Measurements from ENCODE around the gene MANEA.
A peak's percentile ranks its signal among the peaks of the same experiment; 100 is the strongest.
"Not testable (repeated sequence)": the region's sequence is repeated elsewhere in the genome, so short reads cannot be mapped to it uniquely, and the experiment has no call there.

MANEA gene

DNA sequence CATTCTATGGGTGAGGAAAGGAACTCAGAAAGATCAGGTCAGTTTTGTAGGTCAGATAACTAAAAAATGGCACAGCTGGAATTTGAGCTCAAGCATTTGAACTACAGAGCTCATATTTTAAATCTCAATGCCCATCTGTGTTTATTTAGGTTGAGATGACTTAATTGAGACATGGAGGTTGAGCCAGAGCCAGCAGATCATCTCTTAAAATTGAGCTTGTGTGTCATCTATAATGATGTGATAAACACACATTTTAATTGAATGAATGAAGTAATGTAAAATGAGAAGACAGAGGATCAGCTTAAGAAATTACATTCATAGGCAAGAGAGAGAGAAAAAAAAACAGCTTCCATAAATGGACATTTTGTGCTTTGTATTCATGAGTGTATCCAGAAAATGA is 3.7 kb downstream of the MANEA start:
- DNase-seq (ENCODE audit: extremely low spot score, insufficient read length, low read depth) (no peak), FAIRE-seq (no peak)

DNA sequence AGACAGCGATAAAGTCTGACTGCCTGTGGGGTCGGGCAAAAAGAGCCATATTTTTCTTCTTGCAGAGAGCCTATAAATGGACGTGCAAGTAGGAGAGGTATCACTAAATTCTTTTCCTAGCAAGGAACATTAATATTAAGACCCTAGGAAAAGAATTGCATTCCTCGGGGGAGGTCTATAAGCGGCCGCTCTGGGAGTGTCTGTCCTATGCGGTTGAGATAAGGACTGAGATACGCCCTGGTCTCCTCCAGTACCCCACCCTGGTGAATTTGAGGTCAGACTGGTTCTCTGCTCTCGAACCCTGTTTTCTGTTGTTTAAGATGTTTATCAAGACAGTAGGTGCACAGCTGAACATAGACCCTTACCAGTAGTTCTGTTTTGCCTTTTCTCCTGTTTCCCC is 6.9 kb downstream of the MANEA start:
- FAIRE-seq; DNase-seq (ENCODE audit: extremely low spot score, insufficient read length, low read depth): not testable (repeated sequence)

DNA sequence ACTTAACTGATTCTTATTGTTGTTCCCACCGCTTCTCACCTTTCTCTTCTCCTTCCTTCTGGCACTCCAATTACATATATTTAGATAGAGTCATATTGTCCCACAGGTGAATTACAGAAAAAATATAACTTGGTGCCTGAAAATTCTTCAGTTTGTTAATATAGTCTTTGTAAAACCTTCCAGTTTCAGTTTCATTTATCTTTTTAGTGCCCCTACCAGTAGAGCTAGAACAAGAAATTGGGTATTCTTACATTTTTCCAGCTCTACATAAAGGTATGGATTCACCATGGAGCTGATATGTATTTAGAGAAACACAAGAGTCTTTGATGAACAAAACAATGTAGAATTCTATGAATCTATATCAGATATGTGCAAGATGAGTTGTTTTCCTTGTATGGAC is 10.7 kb downstream of the MANEA start:
- peak; percentile 31 for FAIRE-seq

DNA sequence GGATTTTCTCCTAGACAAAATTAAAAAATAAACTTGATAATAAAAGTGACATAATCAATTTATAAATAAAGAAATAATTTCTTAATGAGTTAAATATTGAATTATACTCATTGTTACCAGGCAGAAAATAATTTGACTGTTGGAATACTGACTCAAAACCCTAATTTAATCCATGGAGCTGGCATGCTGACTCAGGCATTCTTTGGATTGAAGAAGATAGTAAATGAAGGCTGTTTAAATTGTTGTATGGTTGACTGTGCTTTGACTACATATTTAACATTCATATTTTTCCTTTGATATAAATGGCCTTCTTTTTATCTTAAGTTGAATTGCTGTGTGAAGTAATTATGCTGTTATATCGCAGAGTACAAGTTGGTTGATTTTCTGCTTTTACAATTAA is 11.7 kb downstream of the MANEA start:
- FAIRE-seq: no peak

More for the DNA sequence above, 10.7 kb downstream of the MANEA start:
- no peak for DNase-seq (ENCODE audit: extremely low spot score, insufficient read length, low read depth)

DNA sequence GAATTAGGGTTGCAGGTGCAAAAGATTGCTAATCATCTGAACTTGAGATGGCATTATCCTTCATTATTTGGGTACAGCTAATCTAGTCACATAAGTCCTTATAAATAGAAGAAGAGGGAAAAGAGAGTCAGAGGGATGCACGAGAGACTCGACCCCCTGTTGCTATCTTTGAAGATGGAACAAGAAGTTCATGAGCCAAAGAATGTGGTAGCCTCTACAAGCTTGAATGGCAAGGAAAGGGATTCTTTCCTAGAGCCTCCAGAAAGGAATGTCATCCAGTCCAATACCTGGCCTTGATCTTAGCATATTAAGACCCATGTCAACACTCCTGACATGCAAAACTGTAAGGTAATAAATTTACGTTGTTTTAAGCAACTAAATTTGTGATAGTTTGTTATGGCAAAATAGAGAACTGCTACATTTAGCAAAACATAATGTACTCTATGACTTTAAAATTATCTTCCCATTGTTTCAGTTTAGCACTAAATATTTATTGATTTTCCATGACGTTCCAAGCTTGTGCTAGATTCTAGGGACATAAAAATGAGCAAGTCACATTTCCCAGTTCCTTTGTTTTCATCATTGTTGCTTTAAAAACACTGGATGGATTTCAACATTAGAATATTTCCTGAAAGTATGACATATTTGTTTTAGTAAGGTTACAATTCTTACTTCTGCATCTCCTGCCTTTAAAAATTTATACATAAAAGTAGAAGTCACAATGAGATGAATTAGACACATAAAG is 12.7 kb downstream of the MANEA start:
- FAIRE-seq (no peak), DNase-seq (ENCODE audit: extremely low spot score, insufficient read length, low read depth) (no peak)

More for the DNA sequence above, 11.7 kb downstream of the MANEA start:
- no peak for DNase-seq (ENCODE audit: extremely low spot score, insufficient read length, low read depth)

DNA sequence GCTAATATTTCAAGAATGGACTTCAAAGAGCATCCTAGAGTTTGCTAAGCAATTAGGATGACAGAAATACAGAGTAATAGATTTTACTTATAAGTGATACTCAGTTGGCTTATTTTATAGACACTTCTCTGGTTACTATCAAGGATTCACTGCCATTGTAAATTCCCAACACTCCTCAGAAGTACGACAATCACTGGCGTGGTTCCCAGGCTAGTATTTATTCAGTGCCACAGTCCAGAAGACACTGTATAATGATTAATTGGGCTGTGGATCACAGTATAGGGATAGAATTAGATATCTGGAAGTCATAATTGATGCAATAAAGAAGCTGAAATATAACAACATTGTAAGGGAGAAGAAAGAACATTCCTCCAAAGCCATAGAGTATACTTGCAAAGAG is 15.7 kb downstream of the MANEA start:
- no peak for DNase-seq (ENCODE audit: extremely low spot score, insufficient read length, low read depth)

DNA sequence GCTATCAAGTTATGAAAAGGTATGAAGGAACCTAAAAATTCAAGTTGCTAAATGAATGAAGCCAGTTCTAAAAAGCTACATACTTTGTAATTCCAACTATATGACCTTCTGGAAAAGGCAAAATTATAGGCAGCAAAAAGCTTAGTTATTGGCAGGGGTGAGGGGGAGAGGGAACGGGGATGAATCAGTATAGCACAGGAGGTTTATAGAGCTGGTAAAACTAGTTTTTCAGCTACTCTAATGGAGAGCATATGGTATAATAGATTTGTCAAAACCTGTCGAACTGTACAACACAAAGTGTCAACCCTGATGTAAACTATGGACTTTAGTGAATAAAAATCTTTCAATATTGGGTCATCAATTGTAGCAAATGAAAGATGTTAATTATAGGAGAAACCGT is 18.7 kb downstream of the MANEA start:
- no peak for FAIRE-seq

More for the DNA sequence above, 15.7 kb downstream of the MANEA start:
- FAIRE-seq: no peak

DNA sequence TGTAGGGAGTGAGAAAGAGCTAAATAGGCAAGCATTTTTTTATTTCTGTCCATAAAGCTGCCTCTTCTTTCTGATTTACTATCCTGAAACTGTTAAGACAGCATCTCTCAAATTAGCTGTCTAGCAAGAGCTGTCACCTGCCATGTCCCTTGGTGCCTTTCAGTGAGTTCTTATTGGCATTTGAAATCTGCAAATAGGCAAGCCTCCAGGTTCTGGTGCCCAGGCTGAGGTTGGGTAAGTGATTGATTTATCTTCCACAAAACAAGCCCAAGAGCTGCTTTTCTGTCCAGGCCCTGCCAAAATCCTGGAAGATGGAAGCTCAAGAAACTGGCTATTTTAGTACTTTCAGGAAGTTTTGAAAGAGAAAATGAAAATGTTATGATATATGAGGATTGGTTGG is 22.4 kb downstream of the MANEA start:
- FAIRE-seq (no peak), DNase-seq (ENCODE audit: extremely low spot score, insufficient read length, low read depth) (no peak)

More for the DNA sequence above, 18.7 kb downstream of the MANEA start:
- DNase-seq (ENCODE audit: extremely low spot score, insufficient read length, low read depth): no peak

DNA sequence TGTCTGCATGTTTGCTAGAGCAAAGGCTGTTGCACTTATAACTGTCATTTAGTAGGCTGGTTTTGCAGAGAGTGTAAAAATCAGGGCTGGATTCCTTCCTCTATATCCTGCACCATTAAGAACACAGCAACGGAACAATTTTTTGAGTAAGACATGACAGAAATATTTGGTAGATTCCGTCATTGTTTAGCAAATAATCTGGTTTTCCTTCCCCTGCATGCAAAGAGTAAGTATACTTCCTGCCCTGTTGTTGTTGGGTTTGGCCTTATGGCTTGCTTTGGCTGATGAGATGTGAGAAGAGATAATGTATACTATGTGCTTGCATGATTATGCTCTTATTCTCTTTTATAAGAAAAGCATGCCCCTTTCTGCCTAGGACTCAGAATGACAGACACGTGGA is 23.8 kb downstream of the MANEA start:
- FAIRE-seq: no peak

DNA sequence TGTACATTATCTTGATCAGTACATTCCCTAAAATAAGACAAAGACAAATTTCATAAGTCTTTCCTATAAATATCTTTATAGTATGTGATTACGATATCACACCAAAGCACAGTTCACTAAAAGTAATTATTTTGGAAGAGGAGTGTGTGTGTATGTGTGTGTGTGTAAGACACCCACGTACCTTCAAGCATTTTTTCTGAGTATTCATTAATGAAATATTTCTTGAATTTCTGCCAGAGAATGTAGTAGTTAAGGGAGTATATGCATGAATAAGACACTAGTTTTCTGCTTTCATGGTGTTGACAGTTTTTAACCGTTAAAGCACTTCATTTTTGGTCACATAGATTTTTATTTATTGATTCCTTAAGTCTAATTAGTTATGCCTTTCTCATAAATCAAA is 36.8 kb downstream of the MANEA start:
- DNase-seq (ENCODE audit: extremely low spot score, insufficient read length, low read depth) (no peak), FAIRE-seq (no peak)

More for the DNA sequence above, 23.8 kb downstream of the MANEA start:
- no peak for DNase-seq (ENCODE audit: extremely low spot score, insufficient read length, low read depth)

DNA sequence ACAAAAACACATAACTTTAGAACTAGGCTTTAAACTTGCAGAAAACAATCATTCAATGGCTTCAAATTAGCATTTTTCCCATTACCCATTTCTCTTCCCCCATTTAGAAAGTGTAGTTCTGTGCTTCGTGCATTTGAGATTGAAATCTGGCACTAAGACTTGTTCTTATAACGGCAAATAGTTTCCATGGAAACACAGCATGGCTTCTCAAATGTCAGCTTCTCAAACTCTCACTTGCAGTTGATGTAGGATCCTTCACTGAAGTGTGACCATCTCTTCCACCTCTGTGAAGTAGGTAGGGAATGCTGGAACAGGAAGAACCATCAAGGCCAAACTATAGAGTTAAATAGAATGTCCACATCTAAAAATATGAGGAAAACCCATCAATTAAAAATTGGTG is 52.2 kb downstream of the MANEA start:
- DNase-seq (ENCODE audit: extremely low spot score, insufficient read length, low read depth) (no peak), FAIRE-seq (no peak)

DNA sequence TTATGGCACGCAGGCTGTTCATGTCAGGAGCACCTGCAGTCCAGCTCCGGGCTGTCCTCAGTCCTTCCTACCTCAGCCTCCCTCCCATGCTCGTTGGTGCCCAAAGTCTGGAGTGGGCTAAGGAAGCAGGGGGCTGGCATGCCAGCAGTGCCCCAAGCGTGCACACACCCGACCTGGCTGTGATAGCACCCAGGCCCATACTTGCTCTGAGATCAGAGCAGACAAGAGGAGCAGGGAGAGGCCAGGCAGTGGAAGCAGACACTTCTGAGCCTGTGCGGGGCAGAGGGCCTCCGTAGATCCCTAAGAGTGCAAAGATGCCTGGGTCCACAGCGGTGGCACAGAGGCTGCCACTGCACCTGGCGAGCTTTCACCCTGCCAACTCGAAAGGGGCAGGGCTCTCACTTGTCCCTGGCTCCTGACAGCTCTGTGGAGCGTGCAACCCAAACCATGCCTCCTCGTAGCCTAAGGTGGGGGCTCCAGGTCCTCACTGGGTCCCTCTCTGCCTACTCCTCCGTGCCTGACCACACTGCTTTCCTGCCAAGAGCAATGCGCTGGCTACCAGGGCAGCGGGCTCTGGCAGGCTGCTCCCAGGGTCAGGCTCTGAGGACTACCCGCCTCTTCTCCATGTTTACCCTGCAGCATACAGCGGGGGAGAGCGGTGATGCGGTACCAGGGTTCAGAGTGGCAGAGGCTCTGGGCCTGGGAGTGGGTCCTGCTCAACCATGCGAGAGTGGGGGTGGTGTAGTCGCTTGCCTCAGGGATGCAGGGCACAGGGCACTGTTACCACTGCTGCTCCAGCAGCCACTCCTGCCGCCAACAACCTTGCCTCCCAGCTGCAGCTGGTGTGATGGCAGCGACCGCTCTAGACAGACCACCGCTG is 59.5 kb downstream of the MANEA start:
- FAIRE-seq (no peak), DNase-seq (ENCODE audit: extremely low spot score, insufficient read length, low read depth) (no peak)

DNA sequence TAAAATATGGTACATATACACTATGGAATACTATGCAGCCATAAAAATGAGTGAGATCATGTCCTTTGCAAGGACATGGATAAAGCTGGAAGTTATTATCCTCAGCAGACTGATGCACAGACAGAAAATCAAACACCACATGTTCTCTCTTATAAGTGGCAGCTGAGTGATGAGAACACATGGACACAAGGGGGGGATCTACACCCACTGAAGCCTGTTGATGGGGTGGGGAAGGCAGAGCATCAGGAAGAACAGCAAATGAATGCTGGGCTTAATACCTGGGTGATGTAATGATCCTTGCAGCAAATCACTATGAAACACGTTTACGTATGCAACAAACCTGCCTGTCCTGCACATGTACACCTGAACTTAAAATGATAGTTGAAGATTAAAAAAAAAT is 71.3 kb downstream of the MANEA start:
- FAIRE-seq: no peak
- no peak for DNase-seq (ENCODE audit: extremely low spot score, insufficient read length, low read depth)

DNA sequence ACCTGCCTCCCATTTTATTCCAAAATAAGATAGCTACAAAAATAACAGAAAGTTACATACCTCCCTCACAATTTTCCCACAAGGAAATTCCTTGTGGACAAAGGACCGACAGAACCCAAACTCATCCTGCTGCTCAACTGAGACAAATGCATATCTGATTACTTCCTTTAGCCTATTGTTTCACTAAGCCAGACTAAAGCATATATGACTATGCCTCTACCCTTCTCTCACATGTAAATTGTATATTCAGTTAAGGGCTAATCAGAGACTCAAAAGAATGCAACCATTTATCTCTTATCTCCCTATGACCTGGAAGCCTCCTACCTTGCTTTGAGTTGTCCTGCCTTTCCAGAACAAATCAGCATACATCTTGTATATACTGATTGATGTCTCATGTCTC is 72.1 kb downstream of the MANEA start:
- DNase-seq (ENCODE audit: extremely low spot score, insufficient read length, low read depth) (no peak), FAIRE-seq (no peak)

DNA sequence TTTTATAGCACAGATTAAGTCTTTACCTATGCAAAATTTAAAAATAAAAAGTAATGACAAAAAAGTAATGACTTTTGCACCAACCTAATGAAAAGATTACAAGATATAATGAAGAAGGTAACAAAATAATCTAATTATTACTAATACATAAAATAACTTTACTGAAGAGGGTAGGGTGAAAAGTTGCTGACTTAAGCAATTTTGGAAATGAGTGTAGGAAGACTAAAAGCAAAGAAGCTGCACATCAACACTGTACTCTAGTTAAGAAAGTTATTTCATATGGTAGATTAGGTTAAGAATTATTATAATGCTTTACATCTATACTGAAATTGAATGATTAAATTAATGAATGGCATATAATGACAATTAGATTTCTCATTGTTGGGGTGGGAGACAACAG is 76.8 kb downstream of the MANEA start:
- DNase-seq (ENCODE audit: extremely low spot score, insufficient read length, low read depth) (no peak), FAIRE-seq (no peak)

DNA sequence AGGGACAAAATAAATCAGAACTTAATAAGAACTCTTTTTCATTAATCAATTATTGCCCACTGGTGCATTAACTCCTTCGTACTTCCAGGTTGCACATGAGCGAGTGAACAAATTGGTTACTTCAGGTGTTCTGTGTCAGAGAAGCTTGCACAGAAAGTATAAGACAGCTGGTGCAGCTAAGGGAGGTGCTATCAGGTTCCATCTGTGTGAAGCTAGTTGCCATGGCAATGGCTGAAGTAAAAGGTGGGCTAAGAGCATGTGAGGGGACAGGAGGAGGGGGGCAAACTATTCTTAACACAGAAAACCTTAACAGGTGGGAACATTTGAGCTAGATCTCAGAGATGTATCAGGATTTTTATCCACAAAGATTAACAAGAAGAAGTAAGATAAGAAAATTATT is 81.6 kb downstream of the MANEA start:
- DNase-seq (ENCODE audit: extremely low spot score, insufficient read length, low read depth) (no peak), FAIRE-seq (no peak)
